ENCODE results near the gene TCERG1L.

DNA sequence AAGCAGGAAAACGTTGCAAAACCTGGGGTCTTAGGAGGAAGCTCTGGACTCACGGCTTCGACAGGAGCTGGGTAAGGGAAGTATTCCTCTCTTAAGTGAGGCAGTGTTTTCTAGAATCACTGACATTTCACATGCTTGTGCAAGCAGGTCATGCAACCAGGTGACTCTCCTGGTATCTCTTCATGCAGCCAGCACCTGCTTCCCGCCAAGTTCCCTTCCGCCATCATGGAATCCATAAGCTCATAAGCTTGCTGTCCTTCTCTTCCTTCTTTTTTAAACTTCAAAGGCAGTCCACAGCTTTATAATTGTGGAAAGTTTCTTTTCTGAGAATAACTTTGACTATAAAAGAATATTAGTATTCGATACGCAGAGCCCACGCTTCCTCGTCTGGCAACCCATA, 256.1 kb downstream of the TCERG1L start:
- TF ChIP-seq, protein P1, sequence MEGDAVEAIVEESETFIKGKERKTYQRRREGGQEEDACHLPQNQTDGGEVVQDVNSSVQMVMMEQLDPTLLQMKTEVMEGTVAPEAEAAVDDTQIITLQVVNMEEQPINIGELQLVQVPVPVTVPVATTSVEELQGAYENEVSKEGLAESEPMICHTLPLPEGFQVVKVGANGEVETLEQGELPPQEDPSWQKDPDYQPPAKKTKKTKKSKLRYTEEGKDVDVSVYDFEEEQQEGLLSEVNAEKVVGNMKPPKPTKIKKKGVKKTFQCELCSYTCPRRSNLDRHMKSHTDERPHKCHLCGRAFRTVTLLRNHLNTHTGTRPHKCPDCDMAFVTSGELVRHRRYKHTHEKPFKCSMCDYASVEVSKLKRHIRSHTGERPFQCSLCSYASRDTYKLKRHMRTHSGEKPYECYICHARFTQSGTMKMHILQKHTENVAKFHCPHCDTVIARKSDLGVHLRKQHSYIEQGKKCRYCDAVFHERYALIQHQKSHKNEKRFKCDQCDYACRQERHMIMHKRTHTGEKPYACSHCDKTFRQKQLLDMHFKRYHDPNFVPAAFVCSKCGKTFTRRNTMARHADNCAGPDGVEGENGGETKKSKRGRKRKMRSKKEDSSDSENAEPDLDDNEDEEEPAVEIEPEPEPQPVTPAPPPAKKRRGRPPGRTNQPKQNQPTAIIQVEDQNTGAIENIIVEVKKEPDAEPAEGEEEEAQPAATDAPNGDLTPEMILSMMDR (IDR thresholded peaks at IDR 0.05): no peak
- TF ChIP-seq TCF12 (IDR thresholded peaks at IDR 0.05) (no peak), POLR2AphosphoS5 (IDR thresholded peaks at IDR 0.05; ENCODE audit: low read depth, low read length) (no peak), YY1 (IDR thresholded peaks at IDR 0.05; ENCODE audit: low read depth) (no peak), GATA2 (CRISPR knock-in tag; IDR thresholded peaks at IDR 0.05) (no peak), RCOR1 (IDR thresholded peaks at IDR 0.05; ENCODE audit: low read length) (no peak), TAF1 (IDR thresholded peaks at IDR 0.05; ENCODE audit: borderline replicate concordance, low read depth, low read length) (no peak), EZH2phosphoT487 (IDR thresholded peaks at IDR 0.05; ENCODE audit: borderline replicate concordance, low read depth) (no peak), NFIC (IDR thresholded peaks at IDR 0.05; ENCODE audit: borderline replicate concordance) (no peak)
- TF ChIP-seq, protein P2, sequence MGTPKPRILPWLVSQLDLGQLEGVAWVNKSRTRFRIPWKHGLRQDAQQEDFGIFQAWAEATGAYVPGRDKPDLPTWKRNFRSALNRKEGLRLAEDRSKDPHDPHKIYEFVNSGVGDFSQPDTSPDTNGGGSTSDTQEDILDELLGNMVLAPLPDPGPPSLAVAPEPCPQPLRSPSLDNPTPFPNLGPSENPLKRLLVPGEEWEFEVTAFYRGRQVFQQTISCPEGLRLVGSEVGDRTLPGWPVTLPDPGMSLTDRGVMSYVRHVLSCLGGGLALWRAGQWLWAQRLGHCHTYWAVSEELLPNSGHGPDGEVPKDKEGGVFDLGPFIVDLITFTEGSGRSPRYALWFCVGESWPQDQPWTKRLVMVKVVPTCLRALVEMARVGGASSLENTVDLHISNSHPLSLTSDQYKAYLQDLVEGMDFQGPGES (IDR thresholded peaks at IDR 0.05; ENCODE audit: low read depth, low read length): no peak
- TF ChIP-seq, protein P3, sequence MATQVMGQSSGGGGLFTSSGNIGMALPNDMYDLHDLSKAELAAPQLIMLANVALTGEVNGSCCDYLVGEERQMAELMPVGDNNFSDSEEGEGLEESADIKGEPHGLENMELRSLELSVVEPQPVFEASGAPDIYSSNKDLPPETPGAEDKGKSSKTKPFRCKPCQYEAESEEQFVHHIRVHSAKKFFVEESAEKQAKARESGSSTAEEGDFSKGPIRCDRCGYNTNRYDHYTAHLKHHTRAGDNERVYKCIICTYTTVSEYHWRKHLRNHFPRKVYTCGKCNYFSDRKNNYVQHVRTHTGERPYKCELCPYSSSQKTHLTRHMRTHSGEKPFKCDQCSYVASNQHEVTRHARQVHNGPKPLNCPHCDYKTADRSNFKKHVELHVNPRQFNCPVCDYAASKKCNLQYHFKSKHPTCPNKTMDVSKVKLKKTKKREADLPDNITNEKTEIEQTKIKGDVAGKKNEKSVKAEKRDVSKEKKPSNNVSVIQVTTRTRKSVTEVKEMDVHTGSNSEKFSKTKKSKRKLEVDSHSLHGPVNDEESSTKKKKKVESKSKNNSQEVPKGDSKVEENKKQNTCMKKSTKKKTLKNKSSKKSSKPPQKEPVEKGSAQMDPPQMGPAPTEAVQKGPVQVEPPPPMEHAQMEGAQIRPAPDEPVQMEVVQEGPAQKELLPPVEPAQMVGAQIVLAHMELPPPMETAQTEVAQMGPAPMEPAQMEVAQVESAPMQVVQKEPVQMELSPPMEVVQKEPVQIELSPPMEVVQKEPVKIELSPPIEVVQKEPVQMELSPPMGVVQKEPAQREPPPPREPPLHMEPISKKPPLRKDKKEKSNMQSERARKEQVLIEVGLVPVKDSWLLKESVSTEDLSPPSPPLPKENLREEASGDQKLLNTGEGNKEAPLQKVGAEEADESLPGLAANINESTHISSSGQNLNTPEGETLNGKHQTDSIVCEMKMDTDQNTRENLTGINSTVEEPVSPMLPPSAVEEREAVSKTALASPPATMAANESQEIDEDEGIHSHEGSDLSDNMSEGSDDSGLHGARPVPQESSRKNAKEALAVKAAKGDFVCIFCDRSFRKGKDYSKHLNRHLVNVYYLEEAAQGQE (IDR thresholded peaks at IDR 0.05; ENCODE audit: low read depth, low read length): no peak
- TF ChIP-seq, protein P4, sequence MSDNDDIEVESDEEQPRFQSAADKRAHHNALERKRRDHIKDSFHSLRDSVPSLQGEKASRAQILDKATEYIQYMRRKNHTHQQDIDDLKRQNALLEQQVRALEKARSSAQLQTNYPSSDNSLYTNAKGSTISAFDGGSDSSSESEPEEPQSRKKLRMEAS (IDR thresholded peaks at IDR 0.05; ENCODE audit: low read depth): no peak
